DMS153 (cell line): ENCODE results near the gene SMTNL2.
A peak's percentile ranks its signal among the peaks of the same experiment; 100 is the strongest.

ENCODE experiments used
- DNase-seq: peaks from one replicate; lab custom pipeline; 2025; lab: John Stamatoyannopoulos, UW

The SMTNL2 gene

GRCh38 chr17:4545217-4545951 lies 38.9 kb upstream of the SMTNL2 start:
- no peak for DNase-seq

GRCh38 chr17:4547118-4547906 lies 37.0 kb upstream of the SMTNL2 start:
- DNase-seq: no peak

GRCh38 chr17:4548061-4548461 lies 36.3 kb upstream of the SMTNL2 start:
- no peak for DNase-seq

DNA sequence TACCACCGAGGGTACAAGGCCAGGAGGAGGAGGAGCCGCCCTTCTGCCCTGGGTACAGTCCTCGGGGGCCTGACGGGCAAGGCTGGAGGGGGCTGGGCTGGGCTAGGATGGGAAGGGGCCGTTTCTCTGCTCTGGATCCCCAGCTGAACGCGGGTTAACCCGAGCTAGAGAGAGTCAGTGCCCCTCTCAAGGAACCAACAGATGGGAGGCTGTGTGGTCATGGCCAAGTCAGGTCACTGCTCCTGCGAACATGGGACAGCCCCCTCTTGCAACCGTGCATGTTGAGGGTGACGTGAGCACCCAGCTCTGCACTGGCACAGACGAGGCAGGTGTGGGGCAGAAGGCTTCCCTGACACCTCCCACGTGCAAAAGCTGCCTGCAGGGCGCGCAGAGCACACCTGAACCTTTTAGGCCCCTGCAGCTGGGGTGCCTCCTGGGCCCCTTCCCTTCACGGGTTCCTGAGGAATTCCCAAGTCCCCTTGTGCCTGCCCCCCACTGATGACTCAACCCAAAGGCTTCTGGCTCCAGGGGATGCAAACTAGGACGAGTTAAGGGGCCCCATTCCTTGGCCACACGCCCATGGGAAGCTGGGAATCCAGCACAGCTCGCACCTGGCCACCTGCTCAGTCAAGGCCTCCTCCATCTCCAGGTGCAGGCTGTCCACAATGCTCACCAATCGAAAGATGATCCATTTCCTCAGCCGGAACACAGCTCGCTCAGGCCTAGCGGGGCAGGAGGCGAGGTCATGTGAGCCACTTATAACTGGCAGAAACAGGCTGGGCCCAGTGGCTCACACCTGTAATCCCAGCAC lies 35.4 kb upstream of the SMTNL2 start:
- no peak for DNase-seq

GRCh38 chr17:4549781-4550533 lies 34.4 kb upstream of the SMTNL2 start:
- DNase-seq: no peak

DNA sequence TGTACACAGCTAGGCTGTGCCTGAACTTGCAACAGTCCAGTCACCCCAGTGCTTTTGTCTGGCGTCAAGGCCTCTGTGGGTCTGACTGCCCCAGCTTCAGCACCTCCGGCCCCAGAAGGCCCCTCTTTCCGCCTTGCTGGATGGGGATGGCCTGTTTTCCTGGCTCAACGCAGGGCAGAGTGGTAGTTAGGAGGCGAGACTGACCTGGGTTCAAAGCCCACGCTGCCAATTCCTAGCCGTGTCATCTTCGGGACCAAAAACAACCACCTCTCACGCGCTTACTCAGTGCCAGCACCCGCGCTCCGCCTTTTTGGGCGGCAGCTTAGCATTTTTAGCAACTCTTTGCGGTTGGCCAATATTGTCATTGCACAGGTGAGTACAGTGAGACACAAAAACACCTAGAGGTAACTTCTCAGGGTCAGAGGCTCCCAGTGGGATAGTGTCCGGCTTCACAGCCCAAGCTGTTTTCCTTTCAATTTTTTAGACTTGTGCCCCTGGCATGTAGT lies 33.7 kb upstream of the SMTNL2 start:
- no peak for DNase-seq

DNA sequence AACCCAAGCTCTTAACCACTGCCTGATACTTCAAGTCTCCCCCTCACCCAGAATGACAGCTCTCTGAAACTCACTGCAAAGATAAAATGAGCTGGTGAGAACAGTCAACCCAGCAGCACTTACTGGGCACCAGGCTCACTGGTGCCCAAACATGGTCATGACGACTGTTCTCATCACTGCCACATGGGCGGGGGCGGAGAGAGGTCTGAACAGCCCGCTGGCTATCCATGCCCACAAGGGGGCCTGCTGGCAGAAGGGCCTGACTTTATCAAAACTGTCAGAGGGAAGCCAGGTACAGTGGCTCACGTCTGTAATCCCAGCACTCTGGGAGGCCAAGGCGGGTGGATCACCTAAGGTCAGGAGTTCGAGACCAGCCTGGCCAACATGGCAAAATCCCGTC lies 33.2 kb upstream of the SMTNL2 start:
- no peak for DNase-seq

DNA sequence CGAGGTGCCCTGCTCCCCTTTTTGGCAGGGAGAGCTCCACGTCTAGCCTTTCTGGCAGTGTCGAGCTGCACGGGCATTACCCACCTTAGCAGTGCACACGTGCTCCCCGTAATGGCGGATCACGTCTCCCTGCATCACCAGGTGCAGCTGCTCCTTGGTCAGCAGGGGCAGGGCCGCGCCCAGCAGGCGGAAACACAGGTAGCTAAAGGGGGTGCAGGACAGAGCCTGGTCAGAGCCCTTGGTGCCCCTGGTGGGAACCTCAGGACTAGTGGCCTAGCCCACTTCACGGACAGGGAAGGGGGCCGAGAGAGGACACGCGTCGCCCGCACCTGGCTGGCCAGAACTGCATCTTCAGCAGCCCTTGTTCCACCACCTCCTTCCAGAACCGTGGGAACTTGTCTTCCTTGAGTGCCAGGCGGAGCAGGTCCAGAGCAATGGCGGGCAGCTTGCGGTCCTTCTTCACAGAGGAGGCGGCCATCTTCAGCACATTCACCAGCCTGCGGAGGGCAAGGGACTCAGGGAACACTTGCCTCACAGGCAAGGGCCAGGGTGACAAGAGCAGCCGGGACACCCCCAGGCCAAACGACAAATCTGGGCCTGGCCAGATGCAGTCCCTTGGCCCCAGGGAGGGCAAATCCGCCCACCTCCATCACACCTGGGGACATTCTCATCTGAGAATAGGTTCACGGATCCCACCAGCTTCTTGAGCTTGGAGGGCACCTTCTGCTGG lies 32.4 kb upstream of the SMTNL2 start:
- DNase-seq: no peak

DNA sequence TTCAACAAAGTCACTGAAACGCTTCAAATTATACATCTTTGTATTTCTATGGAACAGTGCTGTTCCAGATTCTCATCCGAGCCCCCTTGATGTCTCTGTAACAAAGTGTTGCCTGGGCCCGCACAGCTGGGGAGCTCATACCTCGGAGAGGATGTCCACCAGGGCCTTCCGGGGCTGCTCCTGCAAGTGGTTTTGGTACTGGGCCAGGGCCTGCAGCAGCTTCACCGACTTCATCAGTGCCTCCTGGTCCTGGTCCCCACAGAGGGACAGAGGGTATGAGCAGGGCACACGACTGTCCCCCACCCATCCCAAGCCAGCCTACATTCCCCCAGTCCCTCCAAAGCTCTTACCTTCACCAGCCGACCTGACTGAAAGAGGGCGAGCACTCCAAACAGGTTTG lies 30.7 kb upstream of the SMTNL2 start:
- DNase-seq: no peak

DNA sequence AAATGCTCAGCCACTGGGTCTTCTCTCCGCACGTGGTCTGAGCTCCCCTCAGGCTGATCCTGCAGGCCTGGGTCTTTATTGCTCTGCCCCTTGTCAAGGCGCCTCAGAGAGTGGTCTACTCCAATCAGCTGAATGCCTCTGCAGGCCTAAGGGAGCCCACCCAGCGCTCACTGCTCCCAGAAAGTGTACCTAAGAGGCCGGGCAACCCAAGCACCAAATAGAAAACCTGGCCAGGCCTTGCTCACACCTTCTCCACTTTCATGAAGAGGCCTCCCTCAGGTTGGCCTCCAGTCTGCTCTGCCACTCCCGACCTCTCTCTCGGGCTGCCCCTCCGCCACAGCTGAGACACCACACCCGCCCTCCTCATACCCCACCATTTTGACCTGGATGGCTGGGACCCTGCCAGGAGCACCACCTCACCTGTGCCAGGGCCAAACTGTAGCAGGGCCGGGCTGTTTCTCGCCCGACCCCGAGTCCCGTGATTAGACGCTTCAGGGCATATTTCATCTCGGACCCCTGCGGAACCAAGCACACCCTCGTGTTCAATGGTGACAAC lies 29.8 kb upstream of the SMTNL2 start:
- no peak for DNase-seq

GRCh38 chr17:4554997-4555799 lies 29.1 kb upstream of the SMTNL2 start, which contains the start of gene MYBBP1A:
MYBBP1A (minus strand) TSS chr17:4555384; CDS start chr17:4555324, 60 bp downstream.
- DNase-seq: peak; percentile 65

GRCh38 chr17:4555873-4556759 lies 28.2 kb upstream of the SMTNL2 start:
- no peak for DNase-seq

- DNase-seq: no peak
These were observed 27.3 kb upstream of the SMTNL2 start for GRCh38 chr17:4556996-4557395.

- no peak for DNase-seq
These were observed 26.5 kb upstream of the SMTNL2 start for GRCh38 chr17:4557626-4558346.

GRCh38 chr17:4558347-4558971 lies 25.9 kb upstream of the SMTNL2 start:
- DNase-seq: no peak

GRCh38 chr17:4559139-4559791 lies 25.1 kb upstream of the SMTNL2 start:
- DNase-seq: no peak

DNA sequence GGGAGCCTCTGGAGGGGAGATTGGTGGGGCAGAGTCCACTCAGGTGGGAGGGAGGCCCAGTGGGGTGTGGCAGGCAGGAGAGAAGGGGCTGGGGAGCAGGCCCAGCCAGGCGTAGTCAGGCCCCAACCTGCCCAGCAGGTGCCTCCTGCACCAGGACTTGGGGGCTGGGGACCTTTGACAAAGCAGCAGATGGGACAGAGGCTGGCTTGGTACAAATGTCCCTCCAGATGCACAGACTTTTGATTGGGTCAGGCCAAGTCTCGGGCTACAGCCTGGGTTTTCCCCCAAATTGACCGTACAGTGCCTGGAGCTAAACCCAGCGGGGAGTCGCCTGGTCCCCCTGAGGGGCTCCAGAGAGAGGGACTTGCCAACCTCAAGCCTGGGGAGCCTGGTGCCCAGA lies 24.4 kb upstream of the SMTNL2 start:
- DNase-seq: no peak
